ENCODE data around the gene MAD1L1. TPM values are rescaled to one million over a fixed set of nuclear protein-coding genes. Genes with fewer than 3 reads are reported as not detected.

MAD1L1 gene
- total RNA-seq, 6 experiments from 2014 or later, result 15.1 to 37.4 (median 20.5) TPM

- Histone ChIP-seq H3K36me3 (peaks cover 0 to 19% (median 0%) of the 10 kb centered on the region in 4 donors), H3K27me3 (no peaks in the 10 kb centered on the region), H3K4me3 (no peak overlapping the region), H3K9me3 (no peaks in the 10 kb centered on the region), H3K27ac (no peak overlapping the region), H3K4me1 (no peaks in the 10 kb centered on the region)
- DNase-seq (peak in 1 of 3 donors; percentile 46), ATAC-seq (peak in 1 of 4 donors; percentile 6)
- WGBS (ENCODE audit: insufficient coverage, low coverage, low lambda C conversion rate, missing lambda C conversion rate), result no CpG with 5 or more reads among the region's 34 CpGs
- TF ChIP-seq CTCF (IDR thresholded peaks at IDR 0.05) (no peak), POLR2A (IDR thresholded peaks at IDR 0.05) (no peak)
- intact Hi-C loops (cut with DNase I), result no loop called here
Observed at GRCh38 chr7:2258661-2259365, 26.1 kb upstream of the MAD1L1 start.

DNA sequence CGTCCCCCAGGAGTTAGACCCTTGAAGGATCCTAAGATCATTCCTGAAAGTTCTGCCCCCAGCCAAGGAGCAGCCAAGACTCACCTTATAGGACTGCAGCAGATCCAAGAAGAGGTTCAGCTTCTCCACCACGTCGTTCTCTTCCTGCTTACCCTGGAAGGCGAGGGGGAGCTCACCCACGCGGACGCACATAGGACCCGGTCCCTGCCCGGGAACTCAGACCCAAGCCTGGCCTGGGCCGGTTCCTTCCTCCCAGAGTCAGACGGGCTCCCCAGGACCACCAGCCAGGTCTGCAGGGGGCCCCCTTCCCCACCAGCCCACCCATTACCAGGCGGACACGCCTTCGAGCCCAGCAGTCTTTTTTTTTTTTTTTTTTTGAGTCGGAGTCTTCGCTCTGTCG, 24.9 kb upstream of the MAD1L1 start:
- DNase-seq, result no peak
- Histone ChIP-seq H3K27me3 (no peaks in the 10 kb centered on the region), H3K4me3 (no peak overlapping the region), H3K27ac (no peak overlapping the region), H3K4me1 (no peaks in the 10 kb centered on the region), H3K9me3 (no peaks in the 10 kb centered on the region), H3K36me3 (peaks cover 0 to 19% (median 0%) of the 10 kb centered on the region in 4 donors)
- no peak for ATAC-seq
- TF ChIP-seq CTCF (IDR thresholded peaks at IDR 0.05) (no peak), POLR2A (IDR thresholded peaks at IDR 0.05) (no peak)
- intact Hi-C loops (cut with DNase I), result no loop called here
- WGBS (ENCODE audit: insufficient coverage, low coverage, low lambda C conversion rate, missing lambda C conversion rate), result 91% methylated on average over 4 of the region's 17 CpGs

GRCh38 chr7:2257046-2257551, 24.4 kb upstream of the MAD1L1 start:
- no CpG with 5 or more reads among the region's 38 CpGs for WGBS (ENCODE audit: insufficient coverage, low coverage, low lambda C conversion rate, missing lambda C conversion rate)
- Histone ChIP-seq H3K4me1 (no peaks in the 10 kb centered on the region), H3K9me3 (no peaks in the 10 kb centered on the region), H3K27ac (no peak overlapping the region), H3K36me3 (peaks cover 0 to 19% (median 0%) of the 10 kb centered on the region in 4 donors), H3K27me3 (no peaks in the 10 kb centered on the region), H3K4me3 (no peak overlapping the region)
- intact Hi-C loops (cut with DNase I), result no loop called here
- no peak for ATAC-seq
- peak in 1 of 3 donors; percentile 54 for DNase-seq
- no peak for TF ChIP-seq POLR2A (IDR thresholded peaks at IDR 0.05)
- TF ChIP-seq CTCF (IDR thresholded peaks at IDR 0.05), result no peak

DNA sequence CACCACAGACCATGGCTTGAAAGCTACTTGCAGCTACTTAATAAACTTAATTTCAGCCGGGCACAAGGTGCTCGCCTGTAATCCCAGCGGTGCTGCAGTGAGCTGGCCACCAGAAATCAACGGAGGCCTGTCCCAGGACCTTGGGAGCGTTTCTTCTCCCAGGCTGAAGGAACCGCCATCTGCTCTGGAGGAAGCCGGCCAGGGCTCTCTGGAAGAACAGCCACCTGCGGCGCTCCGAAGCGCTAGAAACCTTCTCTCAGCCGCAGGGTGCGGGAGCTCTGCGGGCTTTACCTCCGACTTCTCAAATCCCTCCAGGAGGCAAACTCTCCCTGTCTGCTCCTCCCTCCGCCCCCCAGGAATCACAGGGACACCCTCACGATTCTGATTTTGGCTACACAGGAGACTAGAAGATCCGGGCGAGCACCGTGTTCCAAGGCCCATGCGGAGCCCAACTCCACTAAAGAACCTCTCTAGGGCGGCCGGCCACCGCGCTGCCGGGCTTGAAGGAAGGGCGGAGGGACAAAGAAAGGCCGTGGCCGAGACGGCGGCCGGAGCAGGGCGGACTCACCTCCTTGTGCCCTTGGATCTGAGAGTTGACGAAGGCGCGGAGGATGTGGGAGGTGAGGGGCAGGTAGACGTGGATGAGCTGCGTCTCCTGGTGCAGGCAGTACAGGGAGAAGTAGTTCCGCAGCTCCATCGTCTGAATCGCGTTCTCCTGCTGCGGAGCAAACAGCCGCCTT, 23.7 kb upstream of the MAD1L1 start:
- Histone ChIP-seq H3K9me3 (no peaks in the 10 kb centered on the region), H3K4me3 (no peak overlapping the region), H3K27me3 (no peaks in the 10 kb centered on the region), H3K4me1 (no peaks in the 10 kb centered on the region), H3K27ac (no peak overlapping the region), H3K36me3 (peaks cover 0 to 19% (median 0%) of the 10 kb centered on the region in 4 donors)
- TF ChIP-seq POLR2A (IDR thresholded peaks at IDR 0.05) (no peak), CTCF (IDR thresholded peaks at IDR 0.05) (no peak)
- 97% methylated on average over 17 of the region's 44 CpGs for WGBS (ENCODE audit: insufficient coverage, low coverage, low lambda C conversion rate, missing lambda C conversion rate)
- intact Hi-C loops (cut with DNase I), result no loop called here
- DNase-seq, result no peak
- no peak for ATAC-seq
